ENCODE data around the gene TBX20.
"Not testable (repeated sequence)": the region's sequence is repeated elsewhere in the genome, so short reads cannot be mapped to it uniquely, and the experiment has no call there.

Gene TBX20

DNA sequence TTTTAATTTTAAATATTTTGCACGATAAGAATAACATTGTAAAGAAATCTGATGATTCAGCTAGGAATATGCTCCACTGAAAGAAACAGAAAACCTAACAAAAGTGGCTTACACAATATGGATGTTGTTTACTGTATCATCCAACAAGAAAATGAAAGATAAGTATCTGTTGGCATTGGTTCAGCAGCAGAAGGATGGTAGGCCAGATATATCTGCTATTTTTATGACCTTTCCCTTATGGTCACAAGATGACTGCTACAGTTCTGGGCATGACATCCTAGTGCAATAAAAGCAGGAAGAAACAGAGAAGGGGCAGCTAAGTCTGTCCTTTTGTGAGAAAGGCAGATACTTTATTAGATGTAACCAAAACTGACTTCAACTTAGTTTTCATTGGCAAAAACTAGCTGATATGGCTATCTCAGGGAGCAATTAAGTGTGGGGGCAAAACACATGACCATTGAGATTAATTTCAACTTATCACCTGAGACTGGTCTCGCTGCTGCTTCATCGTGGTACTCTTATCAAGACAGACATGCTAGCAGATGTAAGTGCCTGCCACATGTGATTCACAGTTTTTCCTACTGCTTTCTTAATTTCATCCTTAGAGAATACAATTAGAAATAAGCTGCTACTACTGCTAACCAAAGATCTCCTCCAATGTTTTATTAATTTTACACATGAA lies 92.7 kb downstream of the TBX20 start:
- DNase-seq (ENCODE audit: low spot score); in situ Hi-C loops (cut with MboI; ENCODE audit: low pct_unique_long_range_greater_than_20kb, low sequenced_read_pairs, unreplicated experiment): not testable (repeated sequence)

Measured in GM13977 (cell line).